Ecto neural progenitor cell (in vitro differentiated cells): ENCODE results near the gene SBNO2.

Source experiments
- DNase-seq: peaks from one replicate; pipeline ENCODE4 v3.0.0-alpha.2; 2018; ENCODE audit warnings: low spot score

Gene SBNO2

DNA sequence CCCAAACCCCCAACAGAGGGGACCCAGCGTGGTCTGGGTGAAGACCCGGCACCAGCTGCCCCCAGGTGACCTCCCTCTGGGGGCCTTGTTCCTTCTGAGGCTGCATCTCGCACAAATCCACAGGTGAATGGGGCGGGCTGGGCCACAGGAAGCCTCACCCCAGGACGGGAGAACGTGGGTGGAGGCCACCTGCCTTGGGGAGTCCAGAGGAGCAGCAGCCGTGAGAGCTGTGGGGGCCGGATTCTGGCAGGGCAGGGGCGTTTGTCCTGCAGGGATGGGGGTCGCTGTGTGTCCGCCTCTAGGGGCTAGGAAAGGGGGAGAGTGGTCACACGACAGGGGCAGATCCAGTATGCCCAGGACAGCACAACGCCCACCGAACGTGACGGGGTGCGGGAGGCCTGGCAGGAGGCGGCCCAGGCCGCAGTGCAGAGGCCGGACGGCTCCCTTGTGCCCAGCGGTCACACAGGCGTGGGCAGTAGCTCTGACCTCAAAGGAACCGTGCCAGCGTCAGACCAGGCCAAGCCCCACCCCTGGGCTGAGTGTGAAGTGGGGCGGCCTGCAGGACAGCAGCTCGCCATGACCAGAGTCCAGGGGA is 85.6 kb downstream of the SBNO2 start:
- no peak for DNase-seq

- DNase-seq = no peak
Observed at GRCh38 chr19:1087813-1088415, 86.2 kb downstream of the SBNO2 start.

DNA sequence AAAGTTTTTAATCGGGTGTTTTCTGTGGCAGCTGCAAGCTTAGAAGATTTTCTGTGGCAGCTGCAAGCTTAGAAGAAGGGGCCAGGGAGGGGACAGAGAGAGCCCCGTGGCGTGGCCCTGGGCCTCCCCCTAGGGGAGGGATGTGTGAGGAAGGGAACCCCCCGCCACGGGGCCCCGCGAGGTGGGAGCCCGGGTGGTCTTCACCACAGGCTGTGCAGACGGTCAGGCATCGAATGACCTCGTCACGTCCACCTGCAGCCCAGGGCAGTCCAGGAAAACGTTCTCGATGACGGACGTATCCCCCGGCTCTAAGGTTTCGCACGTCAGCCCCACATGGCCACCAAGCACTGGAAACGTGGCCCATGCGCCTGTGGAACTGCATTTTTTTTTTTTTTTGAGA is 87.5 kb downstream of the SBNO2 start:
- DNase-seq = no peak

DNA sequence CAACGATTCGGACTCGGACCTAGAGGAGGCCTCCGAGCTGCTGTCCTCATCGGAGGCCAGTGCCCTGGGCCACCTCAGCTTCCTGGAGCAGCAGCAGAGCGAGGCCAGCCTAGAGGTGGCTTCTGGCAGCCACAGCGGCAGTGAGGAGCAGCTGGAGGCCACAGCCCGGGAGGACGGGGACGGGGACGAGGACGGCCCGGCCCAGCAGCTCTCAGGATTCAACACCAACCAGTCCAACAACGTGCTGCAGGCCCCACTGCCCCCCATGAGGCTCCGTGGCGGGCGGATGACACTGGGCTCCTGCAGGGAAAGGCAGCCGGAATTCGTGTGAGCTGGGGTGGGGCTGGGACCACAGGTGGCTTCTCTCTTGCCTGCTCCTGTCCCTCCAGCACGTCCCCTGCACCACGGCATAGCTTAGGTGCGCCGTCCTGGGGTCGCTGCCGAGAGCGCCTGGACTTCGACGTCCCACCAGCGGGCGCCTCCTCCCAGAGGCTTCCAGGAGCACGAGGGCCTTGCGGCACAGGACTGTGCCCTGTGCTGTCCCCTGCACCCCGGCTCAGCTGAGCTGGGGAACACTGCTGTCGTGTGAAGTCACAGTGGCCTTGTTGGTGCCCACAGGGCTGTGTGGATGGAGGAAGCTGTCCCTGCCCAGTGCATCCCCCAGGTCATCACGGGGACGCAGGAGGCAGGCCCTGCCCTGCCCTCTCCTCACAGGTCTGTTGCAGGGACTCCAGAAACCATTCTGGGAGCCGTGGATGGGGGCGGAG is 88.2 kb downstream of the SBNO2 start:
- no peak for DNase-seq

- no peak for DNase-seq
Observed at GRCh38 chr19:1085053-1085658, 88.9 kb downstream of the SBNO2 start.

DNA sequence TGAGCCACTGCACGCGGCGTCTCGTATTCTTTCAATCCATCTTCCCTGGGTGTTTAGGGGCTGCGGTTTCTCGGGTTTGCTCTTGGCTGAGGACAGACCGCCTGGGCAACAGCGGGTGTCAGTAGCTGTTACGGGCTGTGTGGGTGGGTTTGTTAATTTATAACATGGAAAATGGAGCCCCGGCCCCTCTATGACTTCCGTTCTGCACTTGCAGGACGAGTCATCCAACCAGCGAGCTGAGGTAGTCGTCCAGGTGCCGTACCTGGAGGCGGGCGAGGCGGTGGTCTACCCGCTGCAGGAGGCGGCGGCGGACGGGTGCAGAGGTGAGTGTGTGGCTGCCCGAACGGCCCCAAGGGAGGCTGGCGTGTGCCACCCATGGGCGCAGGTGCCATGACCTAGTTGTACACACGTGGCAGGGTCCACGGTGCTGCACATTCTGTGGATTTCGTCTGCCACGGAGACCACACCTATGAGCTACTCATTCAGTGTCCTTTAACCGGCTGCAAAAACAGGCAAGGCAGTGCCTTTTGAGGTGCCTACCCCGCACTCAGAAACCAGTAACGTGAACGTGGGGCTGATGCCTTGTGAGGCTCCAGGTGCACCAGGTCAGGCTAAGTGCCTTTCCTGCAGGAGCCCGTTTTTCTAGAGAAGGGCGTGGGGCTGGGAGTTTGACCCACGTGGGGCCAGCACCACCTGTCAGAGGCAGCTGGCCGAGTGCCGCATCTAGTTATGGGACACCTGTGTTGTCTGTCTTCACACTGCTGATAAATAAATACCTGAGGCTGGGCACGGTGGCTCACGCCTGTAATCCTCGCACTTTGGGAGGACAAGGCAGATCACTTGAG is 89.8 kb downstream of the SBNO2 start:
- no peak for DNase-seq

GRCh38 chr19:1082928-1083816 is 90.9 kb downstream of the SBNO2 start:
- no peak for DNase-seq

DNA sequence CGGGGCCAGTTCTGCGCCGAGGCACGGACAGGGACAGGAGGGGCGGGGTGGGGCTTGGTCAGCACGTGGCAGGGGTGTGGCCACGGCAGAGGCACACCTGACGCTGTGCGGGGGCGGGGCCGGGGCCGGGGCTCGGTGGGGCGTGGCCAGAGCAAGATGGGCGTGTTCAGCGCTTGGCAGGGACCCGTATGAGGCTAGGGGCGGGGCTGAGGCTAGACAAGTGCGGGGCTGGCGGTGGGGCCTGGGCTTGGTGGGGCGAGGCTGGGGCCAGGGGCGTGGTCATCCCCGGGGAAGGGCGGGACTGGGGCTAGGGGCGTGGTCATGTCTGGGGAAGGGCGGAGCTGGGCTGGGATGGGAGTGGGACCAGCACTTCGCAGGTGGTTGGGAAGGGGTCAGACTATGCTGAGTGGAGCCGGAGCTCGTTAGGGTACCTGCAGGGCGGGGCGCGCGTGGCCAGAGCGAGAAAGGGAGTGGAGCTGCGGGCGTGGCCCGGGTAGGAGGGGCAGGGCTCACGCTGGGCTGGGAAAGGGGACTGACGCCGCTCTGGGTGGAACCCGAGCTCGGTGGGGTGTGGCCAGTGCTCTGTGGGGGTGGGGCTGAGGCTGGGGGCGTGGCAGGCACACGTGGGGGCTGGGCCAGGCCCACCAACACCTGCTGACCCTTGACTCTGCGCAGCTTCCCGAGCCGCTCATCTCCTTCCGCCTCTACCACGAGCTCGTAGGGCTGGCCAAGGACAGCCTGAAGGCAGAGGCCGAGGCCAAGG is 91.7 kb downstream of the SBNO2 start:
- DNase-seq = peak; percentile 98

DNA sequence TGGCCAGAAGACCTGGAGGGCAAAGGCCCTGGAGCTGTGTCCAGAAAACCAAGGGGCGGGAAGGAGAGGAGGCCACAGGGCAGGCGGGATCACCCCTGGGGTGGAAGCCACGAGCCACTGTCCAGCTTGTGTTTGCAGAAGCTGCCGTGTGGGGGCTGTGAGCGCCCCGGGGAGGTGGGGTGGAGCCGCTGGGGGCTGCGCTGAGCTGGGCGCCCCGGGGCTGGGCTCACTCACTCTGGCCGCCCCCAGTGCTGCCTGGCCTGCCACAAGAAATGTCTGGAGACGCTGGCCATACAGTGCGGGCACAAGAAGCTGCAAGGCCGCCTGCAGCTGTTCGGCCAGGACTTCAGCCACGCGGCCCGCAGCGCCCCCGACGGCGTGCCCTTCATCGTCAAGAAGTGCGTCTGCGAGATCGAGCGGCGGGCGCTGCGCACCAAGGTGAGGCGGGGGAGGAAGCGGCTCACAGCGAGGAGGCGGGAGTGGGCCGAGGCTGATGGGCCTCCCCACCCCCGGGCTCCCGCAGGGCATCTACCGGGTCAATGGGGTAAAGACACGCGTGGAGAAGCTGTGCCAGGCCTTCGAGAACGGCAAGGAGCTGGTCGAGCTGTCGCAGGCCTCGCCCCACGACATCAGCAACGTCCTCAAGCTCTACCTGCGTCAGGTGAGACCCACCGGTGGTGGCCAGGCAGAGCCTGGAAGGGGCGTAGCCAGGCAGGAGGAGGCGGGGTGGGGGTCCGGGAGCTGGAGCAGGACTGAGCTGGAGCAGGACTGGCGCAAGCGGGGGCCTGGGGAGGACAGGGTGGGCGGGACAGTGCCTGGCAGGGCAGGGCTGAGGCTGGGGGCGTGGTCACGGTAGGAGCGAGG is 92.5 kb downstream of the SBNO2 start:
- peak; percentile 79 for DNase-seq

DNA sequence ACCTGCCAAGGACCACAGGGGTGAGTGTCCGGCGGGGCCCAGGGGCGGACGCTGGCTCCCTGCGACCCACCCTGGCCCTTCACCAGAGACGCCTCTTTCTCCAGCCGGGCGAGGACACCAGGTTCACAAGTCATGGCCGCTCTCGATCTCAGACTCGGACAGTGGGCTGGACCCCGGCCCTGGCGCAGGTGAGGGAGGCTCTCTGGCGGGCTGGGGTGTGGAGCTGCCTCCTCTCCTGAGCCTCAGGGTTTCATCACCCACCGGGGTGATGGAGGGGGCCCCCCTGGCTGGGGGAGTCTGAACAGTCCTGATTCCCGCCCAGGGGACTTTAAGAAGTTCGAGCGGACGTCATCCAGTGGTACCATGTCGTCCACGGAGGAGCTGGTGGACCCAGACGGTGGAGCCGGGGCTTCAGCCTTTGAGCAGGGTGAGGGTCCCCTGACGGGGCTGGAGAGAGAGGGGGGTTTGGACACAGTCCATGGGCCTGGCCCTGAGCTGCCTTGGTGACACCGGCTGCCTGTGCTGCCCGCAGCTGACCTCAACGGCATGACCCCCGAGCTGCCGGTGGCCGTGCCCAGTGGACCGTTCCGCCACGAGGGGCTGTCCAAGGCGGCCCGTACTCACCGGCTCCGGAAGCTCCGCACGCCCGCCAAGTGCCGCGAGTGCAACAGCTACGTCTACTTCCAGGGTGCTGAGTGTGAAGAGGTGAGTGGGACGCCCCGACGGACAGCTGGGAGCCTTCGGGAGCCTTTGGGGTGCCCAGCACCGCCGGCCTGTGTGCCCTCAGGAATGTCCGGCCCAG is 93.5 kb downstream of the SBNO2 start:
- no peak for DNase-seq

DNA sequence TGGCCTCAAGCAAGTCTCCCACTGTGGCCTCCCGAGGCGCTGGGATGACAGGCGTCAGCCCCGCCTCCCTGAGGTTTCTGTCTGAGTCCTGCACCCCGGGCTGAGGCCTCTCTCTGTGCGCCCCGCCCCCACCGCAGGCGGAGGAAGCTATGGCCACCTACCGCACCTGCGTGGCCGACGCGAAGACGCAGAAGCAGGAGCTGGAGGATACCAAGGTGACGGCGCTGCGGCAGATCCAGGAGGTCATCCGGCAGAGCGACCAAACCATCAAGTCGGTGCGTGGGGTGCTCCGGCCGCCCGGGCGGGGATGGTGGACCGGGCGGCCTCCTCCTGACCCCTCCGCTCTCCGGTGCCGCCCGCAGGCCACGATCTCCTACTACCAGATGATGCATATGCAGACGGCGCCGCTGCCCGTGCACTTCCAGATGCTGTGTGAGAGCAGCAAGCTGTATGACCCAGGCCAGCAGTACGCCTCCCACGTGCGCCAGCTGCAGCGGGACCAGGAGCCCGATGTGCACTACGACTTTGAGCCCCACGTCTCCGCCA is 94.4 kb downstream of the SBNO2 start:
- no peak for DNase-seq

GRCh38 chr19:1076951-1077350 is 97.1 kb downstream of the SBNO2 start:
- DNase-seq = no peak

GRCh38 chr19:1076046-1076386 is 98.1 kb downstream of the SBNO2 start:
- DNase-seq = no peak

DNA sequence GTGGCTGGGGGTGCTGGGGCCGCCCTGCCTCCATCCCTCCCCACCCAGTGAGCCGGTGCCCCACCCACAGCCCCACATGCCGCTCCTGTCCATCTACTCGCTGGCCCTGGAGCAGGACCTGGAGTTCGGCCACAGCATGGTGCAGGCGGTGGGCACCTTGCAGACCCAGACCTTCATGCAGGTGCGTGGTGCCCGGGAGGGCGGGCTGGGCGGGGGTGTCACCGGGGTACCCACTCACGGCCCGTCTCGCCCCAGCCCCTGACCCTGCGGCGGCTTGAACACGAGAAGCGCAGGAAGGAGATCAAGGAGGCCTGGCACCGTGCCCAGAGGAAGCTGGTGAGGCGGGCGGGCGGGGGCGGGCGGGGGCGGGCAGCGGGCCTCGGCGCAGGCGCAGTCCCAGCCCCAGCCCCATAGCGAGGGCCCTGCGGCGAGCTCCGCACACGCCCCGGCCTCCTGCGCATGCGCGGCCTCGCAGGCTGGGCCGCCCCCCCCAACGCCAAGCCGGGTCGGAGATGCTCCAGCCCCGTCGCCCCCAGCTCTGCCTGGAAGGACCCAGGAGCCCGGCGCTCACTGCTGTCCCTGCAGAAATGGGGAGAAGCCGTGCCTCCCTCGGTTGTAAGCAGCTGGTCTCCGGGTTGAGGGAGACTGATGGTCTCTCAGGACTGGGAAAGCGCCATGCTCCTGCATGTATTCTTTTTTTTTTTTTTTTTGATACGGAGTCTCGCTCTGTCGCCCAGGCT is 99.4 kb downstream of the SBNO2 start:
- DNase-seq = no peak

GRCh38 chr19:1073956-1074517 is 100.0 kb downstream of the SBNO2 start:
- no peak for DNase-seq

GRCh38 chr19:1073063-1073955 is 100.8 kb downstream of the SBNO2 start:
- DNase-seq = no peak
